ENCODE results near the gene SMIM35. TPM values are rescaled to one million over a fixed set of nuclear protein-coding genes. Genes with fewer than 3 reads are reported as not detected.

Gene SMIM35
- total RNA-seq, 1 experiment from 2014 or later: not detected

- Histone ChIP-seq H3K36me3 (replicated peaks; ENCODE audit: control insufficient read depth, insufficient read depth, low read length) (no peaks in the 10 kb centered on the region), H3K4me3 (ENCODE audit: insufficient read depth, low read depth, low read length) (no peak overlapping the region)
- DNase-seq: no peak
Measured at GRCh38 chr11:117996058-117996457, 90.7 kb downstream of the SMIM35 start.

GRCh38 chr11:117995472-117995871 is 91.3 kb downstream of the SMIM35 start:
- DNase-seq: no peak
- no peaks in the 10 kb centered on the region for H3K36me3 ChIP-seq (replicated peaks; ENCODE audit: control insufficient read depth, insufficient read depth, low read length)
- no peaks in the 10 kb centered on the region for H3K27me3 ChIP-seq (ENCODE audit: control insufficient read depth, insufficient read depth, low read length)
- no peak overlapping the region for H3K4me3 ChIP-seq (ENCODE audit: insufficient read depth, low read depth, low read length)

More at GRCh38 chr11:117996058-117996457, 90.7 kb downstream of the SMIM35 start:
- no peaks in the 10 kb centered on the region for H3K27me3 ChIP-seq (ENCODE audit: control insufficient read depth, insufficient read depth, low read length)

- H3K27me3 ChIP-seq (ENCODE audit: control insufficient read depth, insufficient read depth, low read length): no peaks in the 10 kb centered on the region
- no peak for DNase-seq
- H3K36me3 ChIP-seq (replicated peaks; ENCODE audit: control insufficient read depth, insufficient read depth, low read length): no peaks in the 10 kb centered on the region
- H3K4me3 ChIP-seq (ENCODE audit: insufficient read depth, low read depth, low read length): no peak overlapping the region
Measured at GRCh38 chr11:117993988-117994745, 92.6 kb downstream of the SMIM35 start.

- Histone ChIP-seq H3K36me3 (replicated peaks; ENCODE audit: control insufficient read depth, insufficient read depth, low read length) (no peaks in the 10 kb centered on the region), H3K27me3 (ENCODE audit: control insufficient read depth, insufficient read depth, low read length) (peaks cover 8% of the 10 kb centered on the region), H3K4me3 (ENCODE audit: insufficient read depth, low read depth, low read length) (no peak overlapping the region)
- DNase-seq: no peak
Measured at GRCh38 chr11:117992620-117993019, 94.1 kb downstream of the SMIM35 start.

- DNase-seq: no peak
- Histone ChIP-seq H3K4me3 (ENCODE audit: insufficient read depth, low read depth, low read length) (no peak overlapping the region), H3K27me3 (ENCODE audit: control insufficient read depth, insufficient read depth, low read length) (peaks cover 13% of the 10 kb centered on the region), H3K36me3 (replicated peaks; ENCODE audit: control insufficient read depth, insufficient read depth, low read length) (no peaks in the 10 kb centered on the region)
Measured at GRCh38 chr11:117992136-117992535, 94.6 kb downstream of the SMIM35 start.

- no peak for DNase-seq
- no peak overlapping the region for H3K4me3 ChIP-seq (ENCODE audit: insufficient read depth, low read depth, low read length)
- H3K36me3 ChIP-seq (replicated peaks; ENCODE audit: control insufficient read depth, insufficient read depth, low read length): no peaks in the 10 kb centered on the region
- peaks cover 25% of the 10 kb centered on the region for H3K27me3 ChIP-seq (ENCODE audit: control insufficient read depth, insufficient read depth, low read length)
Measured at GRCh38 chr11:117989351-117990102, 97.2 kb downstream of the SMIM35 start.

GRCh38 chr11:117986981-117987574 is 99.7 kb downstream of the SMIM35 start:
- no peak for DNase-seq
- H3K27me3 ChIP-seq (ENCODE audit: control insufficient read depth, insufficient read depth, low read length): peaks cover 25% of the 10 kb centered on the region
- no peak overlapping the region for H3K4me3 ChIP-seq (ENCODE audit: insufficient read depth, low read depth, low read length)
- H3K36me3 ChIP-seq (replicated peaks; ENCODE audit: control insufficient read depth, insufficient read depth, low read length): no peaks in the 10 kb centered on the region

- peak; percentile 99 for DNase-seq
- H3K27me3 ChIP-seq (ENCODE audit: control insufficient read depth, insufficient read depth, low read length): peaks cover 25% of the 10 kb centered on the region
- H3K4me3 ChIP-seq (ENCODE audit: insufficient read depth, low read depth, low read length): peak within 1 kb of the TSS; percentile 58
- no peaks in the 10 kb centered on the region for H3K36me3 ChIP-seq (replicated peaks; ENCODE audit: control insufficient read depth, insufficient read depth, low read length)
Measured at GRCh38 chr11:117985953-117986887, 100.5 kb downstream of the SMIM35 start, which contains the start of gene IL10RA. IL10RA (plus strand) TSS chr11:117986394; CDS start chr11:117986468, 74 bp downstream.

- H3K36me3 ChIP-seq (replicated peaks; ENCODE audit: control insufficient read depth, insufficient read depth, low read length): no peaks in the 10 kb centered on the region
- no peak for DNase-seq
- H3K27me3 ChIP-seq (ENCODE audit: control insufficient read depth, insufficient read depth, low read length): peaks cover 25% of the 10 kb centered on the region
- H3K4me3 ChIP-seq (ENCODE audit: insufficient read depth, low read depth, low read length): no peak overlapping the region
Measured at GRCh38 chr11:117984476-117984875, 102.3 kb downstream of the SMIM35 start.

- Histone ChIP-seq H3K4me3 (ENCODE audit: insufficient read depth, low read depth, low read length) (no peak overlapping the region), H3K27me3 (ENCODE audit: control insufficient read depth, insufficient read depth, low read length) (peaks cover 22% of the 10 kb centered on the region), H3K36me3 (replicated peaks; ENCODE audit: control insufficient read depth, insufficient read depth, low read length) (no peaks in the 10 kb centered on the region)
- DNase-seq: no peak
Measured at GRCh38 chr11:117983163-117983475, 103.6 kb downstream of the SMIM35 start.

- Histone ChIP-seq H3K4me3 (ENCODE audit: insufficient read depth, low read depth, low read length) (no peak overlapping the region), H3K27me3 (ENCODE audit: control insufficient read depth, insufficient read depth, low read length) (peaks cover 4% of the 10 kb centered on the region), H3K36me3 (replicated peaks; ENCODE audit: control insufficient read depth, insufficient read depth, low read length) (no peaks in the 10 kb centered on the region)
- no peak for DNase-seq
Measured at GRCh38 chr11:117980720-117981119, 106.0 kb downstream of the SMIM35 start.

GRCh38 chr11:117980280-117980679 is 106.5 kb downstream of the SMIM35 start:
- DNase-seq: no peak
- H3K36me3 ChIP-seq (replicated peaks; ENCODE audit: control insufficient read depth, insufficient read depth, low read length): no peaks in the 10 kb centered on the region
- H3K4me3 ChIP-seq (ENCODE audit: insufficient read depth, low read depth, low read length): no peak overlapping the region
- peaks cover 4% of the 10 kb centered on the region for H3K27me3 ChIP-seq (ENCODE audit: control insufficient read depth, insufficient read depth, low read length)

- Histone ChIP-seq H3K36me3 (replicated peaks; ENCODE audit: control insufficient read depth, insufficient read depth, low read length) (no peaks in the 10 kb centered on the region), H3K4me3 (ENCODE audit: insufficient read depth, low read depth, low read length) (no peak overlapping the region), H3K27me3 (ENCODE audit: control insufficient read depth, insufficient read depth, low read length) (no peaks in the 10 kb centered on the region)
- DNase-seq: peak; percentile 26
Measured at GRCh38 chr11:117979481-117980211, 107.1 kb downstream of the SMIM35 start.

All from H7 (cell line).